ENCODE data around the gene KRTAP3-2.

The KRTAP3-2 gene

GRCh38 chr17:40997361-40997760, 2.3 kb downstream of the KRTAP3-2 start:
- no peak for DNase-seq
- ChIA-PET POLR2A (no interaction called here), CTCF (no interaction called here)
- no peaks in the 10 kb centered on the region for H3K4me1 ChIP-seq (ENCODE audit: control extremely low read depth in 1 of 4, control insufficient read depth in 4 of 4, insufficient read depth in 4 of 4, low read length in 3 of 4)
- H3K9me3 ChIP-seq (ENCODE audit: control extremely low read depth in 1 of 5, control insufficient read depth in 4 of 5, insufficient read depth in 2 of 5, low read depth in 1 of 5, low read length in 4 of 5): no peaks in the 10 kb centered on the region
- no peak overlapping the region for H3K27ac ChIP-seq (ENCODE audit: insufficient read depth in 1 of 2, low read depth in 1 of 2, low read length in 2 of 2, poor library complexity in 1 of 2, severe bottlenecking in 2 of 2)
- no peak overlapping the region for H3K4me3 ChIP-seq (ENCODE audit: control insufficient read depth in 1 of 7, extremely low read depth in 1 of 7, insufficient read depth in 4 of 7, low read depth in 2 of 7, low read length in 6 of 7)
- WGBS (ENCODE audit: insufficient coverage): 100% methylated on average over 2 of the region's 2 CpGs
- peaks cover 0 to 9% (median 5%) of the 10 kb centered on the region in 5 experiments for H3K27me3 ChIP-seq (replicated peaks in 2 of 5; ENCODE audit: control insufficient read depth in 4 of 5, insufficient read depth in 5 of 5, low read length in 4 of 5)
- no peaks in the 10 kb centered on the region for H3K36me3 ChIP-seq (ENCODE audit: control insufficient read depth in 4 of 4, insufficient read depth in 4 of 4, low read length in 3 of 4)

- H3K27ac ChIP-seq (ENCODE audit: insufficient read depth in 1 of 2, low read depth in 1 of 2, low read length in 2 of 2, poor library complexity in 1 of 2, severe bottlenecking in 2 of 2): no peak overlapping the region
- H3K4me1 ChIP-seq (ENCODE audit: control extremely low read depth in 1 of 4, control insufficient read depth in 4 of 4, insufficient read depth in 4 of 4, low read length in 3 of 4): no peaks in the 10 kb centered on the region
- H3K27me3 ChIP-seq (replicated peaks in 2 of 5; ENCODE audit: control insufficient read depth in 4 of 5, insufficient read depth in 5 of 5, low read length in 4 of 5): peaks cover 0 to 9% (median 5%) of the 10 kb centered on the region in 5 experiments
- no peaks in the 10 kb centered on the region for H3K36me3 ChIP-seq (ENCODE audit: control insufficient read depth in 4 of 4, insufficient read depth in 4 of 4, low read length in 3 of 4)
- WGBS (ENCODE audit: insufficient coverage): 86% methylated on average over 1 of the region's 4 CpGs
- ChIA-PET CTCF (interaction anchor here (0.7 kb wide), 1 partner anchor 498 kb away, joined by 3 read pairs; no protein-coding TSS in a partner anchor), POLR2A (no interaction called here)
- no peaks in the 10 kb centered on the region for H3K9me3 ChIP-seq (ENCODE audit: control extremely low read depth in 1 of 5, control insufficient read depth in 4 of 5, insufficient read depth in 2 of 5, low read depth in 1 of 5, low read length in 4 of 5)
- DNase-seq: no peak
- H3K4me3 ChIP-seq (ENCODE audit: control insufficient read depth in 1 of 7, extremely low read depth in 1 of 7, insufficient read depth in 4 of 7, low read depth in 2 of 7, low read length in 6 of 7): no peak overlapping the region
Observed at GRCh38 chr17:40996829-40997228, 2.9 kb downstream of the KRTAP3-2 start.

GRCh38 chr17:40995116-40995515, 4.6 kb downstream of the KRTAP3-2 start:
- H3K9me3 ChIP-seq (ENCODE audit: control extremely low read depth in 1 of 5, control insufficient read depth in 4 of 5, insufficient read depth in 2 of 5, low read depth in 1 of 5, low read length in 4 of 5): peaks cover 0 to 1% (median 0%) of the 10 kb centered on the region in 5 experiments
- DNase-seq: no peak
- peaks cover 0 to 9% (median 5%) of the 10 kb centered on the region in 5 experiments for H3K27me3 ChIP-seq (replicated peaks in 2 of 5; ENCODE audit: control insufficient read depth in 4 of 5, insufficient read depth in 5 of 5, low read length in 4 of 5)
- H3K36me3 ChIP-seq (ENCODE audit: control insufficient read depth in 4 of 4, insufficient read depth in 4 of 4, low read length in 3 of 4): no peaks in the 10 kb centered on the region
- no peaks in the 10 kb centered on the region for H3K4me1 ChIP-seq (ENCODE audit: control extremely low read depth in 1 of 4, control insufficient read depth in 4 of 4, insufficient read depth in 4 of 4, low read length in 3 of 4)
- no peak overlapping the region for H3K27ac ChIP-seq (ENCODE audit: insufficient read depth in 1 of 2, low read depth in 1 of 2, low read length in 2 of 2, poor library complexity in 1 of 2, severe bottlenecking in 2 of 2)
- CTCF ChIA-PET: no interaction called here
- H3K4me3 ChIP-seq (ENCODE audit: control insufficient read depth in 1 of 7, extremely low read depth in 1 of 7, insufficient read depth in 4 of 7, low read depth in 2 of 7, low read length in 6 of 7): no peak overlapping the region
- WGBS (ENCODE audit: insufficient coverage): no CpG with 5 or more reads among the region's 1 CpG
- POLR2A ChIA-PET: no interaction called here

GRCh38 chr17:40993839-40994238, 5.9 kb downstream of the KRTAP3-2 start, which contains the start of gene KRTAP3-3:
Gene KRTAP3-3 (minus strand): TSS chr17:40994164. CDS start chr17:40994097, 67 bp downstream.
- CTCF ChIA-PET: no interaction called here
- H3K4me1 ChIP-seq (ENCODE audit: control extremely low read depth in 1 of 4, control insufficient read depth in 4 of 4, insufficient read depth in 4 of 4, low read length in 3 of 4): no peaks in the 10 kb centered on the region
- 87% methylated on average over 3 of the region's 4 CpGs for WGBS (ENCODE audit: insufficient coverage)

GRCh38 chr17:40993084-40993483, 6.6 kb downstream of the KRTAP3-2 start:
- no peaks in the 10 kb centered on the region for H3K4me1 ChIP-seq (ENCODE audit: control extremely low read depth in 1 of 4, control insufficient read depth in 4 of 4, insufficient read depth in 4 of 4, low read length in 3 of 4)
- POLR2A ChIA-PET: no interaction called here
- no peak overlapping the region for H3K4me3 ChIP-seq (ENCODE audit: control insufficient read depth in 1 of 7, extremely low read depth in 1 of 7, insufficient read depth in 4 of 7, low read depth in 2 of 7, low read length in 6 of 7)
- peaks cover 0 to 1% (median 0%) of the 10 kb centered on the region in 5 experiments for H3K9me3 ChIP-seq (ENCODE audit: control extremely low read depth in 1 of 5, control insufficient read depth in 4 of 5, insufficient read depth in 2 of 5, low read depth in 1 of 5, low read length in 4 of 5)
- no peak overlapping the region for H3K27ac ChIP-seq (ENCODE audit: insufficient read depth in 1 of 2, low read depth in 1 of 2, low read length in 2 of 2, poor library complexity in 1 of 2, severe bottlenecking in 2 of 2)
- peaks cover 0 to 9% (median 5%) of the 10 kb centered on the region in 5 experiments for H3K27me3 ChIP-seq (replicated peaks in 2 of 5; ENCODE audit: control insufficient read depth in 4 of 5, insufficient read depth in 5 of 5, low read length in 4 of 5)
- no peak for DNase-seq
- no peaks in the 10 kb centered on the region for H3K36me3 ChIP-seq (ENCODE audit: control insufficient read depth in 4 of 4, insufficient read depth in 4 of 4, low read length in 3 of 4)
- no CpG with 5 or more reads among the region's 2 CpGs for WGBS (ENCODE audit: insufficient coverage)
- CTCF ChIA-PET: no interaction called here

More at GRCh38 chr17:40993839-40994238, 5.9 kb downstream of the KRTAP3-2 start, which contains the start of gene KRTAP3-3:
- peaks cover 0 to 1% (median 0%) of the 10 kb centered on the region in 5 experiments for H3K9me3 ChIP-seq (ENCODE audit: control extremely low read depth in 1 of 5, control insufficient read depth in 4 of 5, insufficient read depth in 2 of 5, low read depth in 1 of 5, low read length in 4 of 5)
- H3K27me3 ChIP-seq (replicated peaks in 2 of 5; ENCODE audit: control insufficient read depth in 4 of 5, insufficient read depth in 5 of 5, low read length in 4 of 5): peaks cover 0 to 9% (median 5%) of the 10 kb centered on the region in 5 experiments
- H3K4me3 ChIP-seq (ENCODE audit: control insufficient read depth in 1 of 7, extremely low read depth in 1 of 7, insufficient read depth in 4 of 7, low read depth in 2 of 7, low read length in 6 of 7): no peak within 1 kb of the TSS
- POLR2A ChIA-PET: no interaction called here
- no peak within 1 kb of the TSS for H3K27ac ChIP-seq (ENCODE audit: insufficient read depth in 1 of 2, low read depth in 1 of 2, low read length in 2 of 2, poor library complexity in 1 of 2, severe bottlenecking in 2 of 2)
- no peak for DNase-seq
- H3K36me3 ChIP-seq (ENCODE audit: control insufficient read depth in 4 of 4, insufficient read depth in 4 of 4, low read length in 3 of 4): no peaks in the 10 kb centered on the region

GRCh38 chr17:40992666-40993065, 7.0 kb downstream of the KRTAP3-2 start:
- no peak for DNase-seq
- H3K36me3 ChIP-seq (ENCODE audit: control insufficient read depth in 4 of 4, insufficient read depth in 4 of 4, low read length in 3 of 4): no peaks in the 10 kb centered on the region
- 100% methylated on average over 1 of the region's 3 CpGs for WGBS (ENCODE audit: insufficient coverage)
- ChIA-PET CTCF (no interaction called here), POLR2A (no interaction called here)
- no peak overlapping the region for H3K4me3 ChIP-seq (ENCODE audit: control insufficient read depth in 1 of 7, extremely low read depth in 1 of 7, insufficient read depth in 4 of 7, low read depth in 2 of 7, low read length in 6 of 7)
- H3K27ac ChIP-seq (ENCODE audit: insufficient read depth in 1 of 2, low read depth in 1 of 2, low read length in 2 of 2, poor library complexity in 1 of 2, severe bottlenecking in 2 of 2): no peak overlapping the region
- no peaks in the 10 kb centered on the region for H3K4me1 ChIP-seq (ENCODE audit: control extremely low read depth in 1 of 4, control insufficient read depth in 4 of 4, insufficient read depth in 4 of 4, low read length in 3 of 4)
- H3K27me3 ChIP-seq (replicated peaks in 2 of 5; ENCODE audit: control insufficient read depth in 4 of 5, insufficient read depth in 5 of 5, low read length in 4 of 5): peaks cover 0 to 9% (median 5%) of the 10 kb centered on the region in 5 experiments
- peaks cover 0 to 1% (median 0%) of the 10 kb centered on the region in 5 experiments for H3K9me3 ChIP-seq (ENCODE audit: control extremely low read depth in 1 of 5, control insufficient read depth in 4 of 5, insufficient read depth in 2 of 5, low read depth in 1 of 5, low read length in 4 of 5)

GRCh38 chr17:40986920-40987319, 12.8 kb downstream of the KRTAP3-2 start:
- Histone ChIP-seq H3K4me1 (ENCODE audit: control extremely low read depth in 1 of 4, control insufficient read depth in 4 of 4, insufficient read depth in 4 of 4, low read length in 3 of 4) (no peaks in the 10 kb centered on the region), H3K36me3 (ENCODE audit: control insufficient read depth in 4 of 4, insufficient read depth in 4 of 4, low read length in 3 of 4) (no peaks in the 10 kb centered on the region), H3K27me3 (replicated peaks in 2 of 5; ENCODE audit: control insufficient read depth in 4 of 5, insufficient read depth in 5 of 5, low read length in 4 of 5) (peaks cover 0 to 10% (median 4%) of the 10 kb centered on the region in 5 experiments), H3K9me3 (ENCODE audit: control extremely low read depth in 1 of 5, control insufficient read depth in 4 of 5, insufficient read depth in 2 of 5, low read depth in 1 of 5, low read length in 4 of 5) (peaks cover 0 to 1% (median 0%) of the 10 kb centered on the region in 5 experiments), H3K4me3 (ENCODE audit: control insufficient read depth in 1 of 7, extremely low read depth in 1 of 7, insufficient read depth in 4 of 7, low read depth in 2 of 7, low read length in 6 of 7) (no peak overlapping the region), H3K27ac (ENCODE audit: insufficient read depth in 1 of 2, low read depth in 1 of 2, low read length in 2 of 2, poor library complexity in 1 of 2, severe bottlenecking in 2 of 2) (no peak overlapping the region)
- ChIA-PET CTCF (no interaction called here), POLR2A (no interaction called here)
- DNase-seq: no peak
- WGBS (ENCODE audit: insufficient coverage): 95% methylated on average over 8 of the region's 8 CpGs
